Tibial artery (tissue), 4 donors: ENCODE results near the gene EMC9.

Experiments used
- DNase-seq, 2 donors: peaks; one replicate each; pipeline ENCODE4 v3.0.0-alpha.2; 2019
- H3K27ac ChIP-seq, 2 donors: fragments of 200-600 bp; sonication (generic) in 1 of 2; 1 replicate in 1 of 2; 2 replicates in 1 of 2; pipeline ENCODE4 v1.5.1; 2018 to 2019; ENCODE audit warnings: mild to moderate bottlenecking in 1 of 2
- H3K27me3 ChIP-seq, 2 donors: fragments of 200-600 bp; sonication (generic) in 1 of 2; one replicate each; pipeline versions ENCODE4 v1.5.1 to v1.6.0; 2016 to 2019
- H3K36me3 ChIP-seq, 3 donors: fragments of 200-600 bp; sonication (generic) in 2 of 3; one replicate each; pipeline ENCODE4 v1.5.1; 2016 to 2019; ENCODE audit warnings: mild to moderate bottlenecking in 2 of 3
- H3K4me1 ChIP-seq, 4 donors: fragments of 200-600 bp; sonication (generic) in 2 of 4; 1 replicate in 3 of 4; 2 replicates in 1 of 4; pipeline ENCODE4 v1.5.1; 2016 to 2019
- H3K4me3 ChIP-seq, 2 donors: fragments of 200-600 bp; sonication (generic) in 1 of 2; 1 replicate in 1 of 2; 2 replicates in 1 of 2; pipeline ENCODE4 v1.5.1; 2018 to 2019; ENCODE audit warnings: mild to moderate bottlenecking in 2 of 2
- H3K9me3 ChIP-seq, 3 donors: fragments of 200-600 bp; sonication (generic) in 1 of 3; one replicate each; pipeline ENCODE4 v1.5.1; 2016 to 2019
- CTCF ChIP-seq, 2 experiments: fragments of 200-600 bp in 1 of 2; fragments of 450-650 bp in 1 of 2; IDR thresholded peaks; one replicate each; pipeline ENCODE4 v1.5.1; 2017 to 2019; ENCODE audit warnings: antibody characterized with exemption in 2 of 2, mild to moderate bottlenecking in 1 of 2, moderate library complexity in 1 of 2
- intact Hi-C: fragments of 100-400 bp; cut with DNase I; formaldehyde crosslinking; loops from one replicate; pipeline ENCODE4 v1.15.0; 2023; ENCODE audit warnings: low total_unique reads

EMC9 gene

GRCh38 chr14:24135584-24135833 is 5.9 kb downstream of the EMC9 start:
- intact Hi-C loops = no loop called here
- no peak for TF ChIP-seq CTCF (IDR thresholded peaks at IDR 0.05)

GRCh38 chr14:24133735-24134134 is 7.7 kb downstream of the EMC9 start:
- H3K36me3 ChIP-seq = peaks cover 8 to 21% (median 15%) of the 10 kb centered on the region in 3 donors
- TF ChIP-seq CTCF (IDR thresholded peaks at IDR 0.05) = no peak
- H3K27me3 ChIP-seq = no peaks in the 10 kb centered on the region
- DNase-seq = no peak
- intact Hi-C loops = no loop called here
- H3K27ac ChIP-seq = no peak overlapping the region
- peaks cover 0 to 29% (median 15%) of the 10 kb centered on the region in 4 donors for H3K4me1 ChIP-seq
- H3K4me3 ChIP-seq = no peak overlapping the region
- H3K9me3 ChIP-seq = no peaks in the 10 kb centered on the region

More at GRCh38 chr14:24135584-24135833, 5.9 kb downstream of the EMC9 start:
- no peak for DNase-seq
- H3K9me3 ChIP-seq = no peaks in the 10 kb centered on the region
- peak overlapping the region; percentile 86 to 94 for H3K27ac ChIP-seq
- H3K27me3 ChIP-seq = no peaks in the 10 kb centered on the region
- peaks cover 0 to 47% (median 30%) of the 10 kb centered on the region in 4 donors for H3K4me1 ChIP-seq
- H3K36me3 ChIP-seq = peaks cover 12 to 30% (median 24%) of the 10 kb centered on the region in 3 donors
- peak overlapping the region; percentile 87 to 98 for H3K4me3 ChIP-seq

- Histone ChIP-seq H3K27ac (no peak overlapping the region), H3K4me3 (no peak overlapping the region), H3K4me1 (peaks cover 0 to 29% (median 15%) of the 10 kb centered on the region in 4 donors), H3K27me3 (no peaks in the 10 kb centered on the region), H3K36me3 (peaks cover 4 to 13% (median 7%) of the 10 kb centered on the region in 3 donors), H3K9me3 (no peaks in the 10 kb centered on the region)
- intact Hi-C loops = no loop called here
- TF ChIP-seq CTCF (IDR thresholded peaks at IDR 0.05) = no peak
- no peak for DNase-seq
These were observed 8.4 kb downstream of the EMC9 start for GRCh38 chr14:24132976-24133375.

- intact Hi-C loops = no loop called here
- Histone ChIP-seq H3K9me3 (no peaks in the 10 kb centered on the region), H3K27me3 (no peaks in the 10 kb centered on the region), H3K36me3 (peaks cover 0 to 6% (median 0%) of the 10 kb centered on the region in 3 donors), H3K27ac (no peak overlapping the region), H3K4me3 (no peak overlapping the region), H3K4me1 (peaks cover 0 to 21% (median 12%) of the 10 kb centered on the region in 4 donors)
- no peak for TF ChIP-seq CTCF (IDR thresholded peaks at IDR 0.05)
- DNase-seq = peak in 1 of 2 donors; percentile 61
These were observed 9.2 kb downstream of the EMC9 start for GRCh38 chr14:24132061-24132685.

- DNase-seq = no peak
- Histone ChIP-seq H3K9me3 (no peaks in the 10 kb centered on the region), H3K27me3 (no peaks in the 10 kb centered on the region), H3K4me3 (no peak overlapping the region), H3K36me3 (peaks cover 0 to 6% (median 0%) of the 10 kb centered on the region in 3 donors), H3K27ac (no peak overlapping the region), H3K4me1 (peaks cover 0 to 15% (median 6%) of the 10 kb centered on the region in 4 donors)
- TF ChIP-seq CTCF (IDR thresholded peaks at IDR 0.05) = no peak
- intact Hi-C loops = no loop called here
These were observed 9.8 kb downstream of the EMC9 start for GRCh38 chr14:24131549-24131966.
